Psoas muscle (tissue), 8 donors: ENCODE results near the gene GJB3. TPM values are rescaled to one million over a fixed set of nuclear protein-coding genes. Genes with fewer than 3 reads are reported as not detected.

Experiments
- ATAC-seq, 4 donors: fragments of 200-7000 bp; cut with Tn5 transposase; one replicate each; pipeline ENCODE4 v1.9.1; 2020; ENCODE audit warnings: moderate library complexity in 3 of 4, mild to moderate bottlenecking in 2 of 4
- DNase-seq, 2 donors: peaks; one replicate each; pipeline ENCODE4 v3.0.0-alpha.2; 2020
- H3K27ac ChIP-seq: fragments of 200-600 bp; one replicate; pipeline ENCODE4 v1.8.0; 2022
- H3K27me3 ChIP-seq, 3 donors: fragments of 200-600 bp in 1 of 3; one replicate each; pipeline versions ENCODE4 v1.6.1 to v1.8.0; 2013 to 2022; ENCODE audit warnings: low read length in 2 of 3, mild to moderate bottlenecking in 2 of 3, moderate library complexity in 1 of 3; ENCODE audit not compliant: insufficient read depth in 3 of 3
- H3K36me3 ChIP-seq, 2 donors: fragments of 200-600 bp in 1 of 2; one replicate each; pipeline versions ENCODE4 v1.6.1 to v1.8.0; 2013 to 2022; ENCODE audit warnings: low read depth in 1 of 2, mild to moderate bottlenecking in 1 of 2, moderate library complexity in 1 of 2; ENCODE audit not compliant: insufficient read depth in 1 of 2
- H3K4me1 ChIP-seq: fragments of 200-600 bp; one replicate; pipeline ENCODE4 v1.8.0; 2022
- H3K4me3 ChIP-seq: fragments of 200-600 bp; one replicate; pipeline ENCODE4 v1.8.0; 2022; ENCODE audit warnings: mild to moderate bottlenecking
- H3K9me3 ChIP-seq: fragments of 200-600 bp; one replicate; pipeline ENCODE4 v1.8.0; 2022
- WGBS, 3 donors: extraction: QIAGEN DNeasy Blood & Tissue Kit; methylation state at CpG; one replicate each; pipeline versions ENCODE4 v1.1.6 to v1.1.7; 2013; 5-methylcytosine and 5-hydroxymethylcytosine counted together
- intact Hi-C, 2 donors: fragments of 100-400 bp; cut with DNase I; formaldehyde crosslinking; loops; one replicate each; pipeline versions ENCODE4 v1.11.0 to v1.14.2; 2022
- polyA plus RNA-seq, 3 donors: library from polyadenylated mRNA; stranded (reverse); fragments of 200-250 nt; gene quantifications; one replicate each; pipeline ENCODE4 v1.2.3, GENCODE V29; 2013
- total RNA-seq, 4 donors: library from RNA; stranded (reverse); fragmentation: NEBNext Ultra II Directional in 2 of 4; extraction: Animal tissue kit (Norgen Biotek cat#: 25700) in 2 of 4; gene quantifications; one replicate each; pipeline versions ENCODE4 v1.2.1 to v1.2.4, GENCODE V29; 2021 to 2023
- TF ChIP-seq, protein P1 (sequence below): fragments of 200-600 bp; IDR thresholded peaks from one replicate; pipeline ENCODE4 v1.8.0; 2022; ENCODE audit warnings: antibody characterized with exemption
- donor health status: healthy with polysubstance abuse.
- donor health status: DM: no; HTN: no; CAD: no; lungs with moderate emphysema.
- donor health status: Bipolar disorder and iron deficiency.
- donor health status: healthy.
- donor health status: DM: yes; HTN: yes; CAD: no.
- donor health status: DM: no; HTN: no; CAD: no.
- donor health status: DM: no; HTN: no; CAD: no.
- donor health status: DM: yes; HTN: yes; CAD: no.

Gene GJB3
- total and polyA plus RNA-seq, 7 donors, result 0.03 TPM; not detected in 5

DNA sequence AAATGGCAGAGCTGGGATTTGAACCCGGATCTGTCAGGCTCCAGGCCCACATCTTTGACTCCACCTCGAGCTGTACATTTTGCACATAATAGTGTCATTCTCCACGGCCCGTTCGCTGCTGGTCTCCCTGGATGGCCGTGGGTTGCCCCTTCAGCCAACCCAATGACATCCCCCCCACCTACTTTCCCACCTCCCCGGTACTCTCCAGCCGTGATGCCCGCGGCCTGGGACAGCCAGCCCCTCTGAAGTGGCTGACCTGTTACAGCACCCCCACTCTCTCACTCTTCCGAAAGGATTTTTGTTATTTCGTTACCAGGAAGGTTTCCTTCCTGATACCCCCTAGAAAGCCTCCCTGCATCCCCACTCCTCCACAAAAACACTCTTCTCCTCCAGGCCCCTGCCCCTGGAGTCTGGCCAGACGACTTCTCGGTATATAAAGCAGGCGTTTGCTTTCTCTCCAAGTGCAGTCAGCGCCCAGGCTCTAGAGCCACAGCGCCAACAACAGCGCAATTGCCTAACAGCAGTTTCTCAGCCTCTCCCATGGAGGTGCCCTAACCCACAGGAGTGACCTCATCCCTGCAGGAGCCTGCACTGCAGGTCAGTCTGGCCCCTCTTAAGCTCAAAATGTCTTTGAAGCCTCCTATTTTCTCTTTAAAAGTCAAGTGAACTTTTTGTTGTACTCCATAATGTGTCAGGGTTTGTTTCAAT lies 40.7 kb upstream of the GJB3 start:
- no peak overlapping the region for H3K27ac ChIP-seq
- H3K36me3 ChIP-seq, result no peaks in the 10 kb centered on the region
- ATAC-seq, result no peak
- TF ChIP-seq, protein P1, sequence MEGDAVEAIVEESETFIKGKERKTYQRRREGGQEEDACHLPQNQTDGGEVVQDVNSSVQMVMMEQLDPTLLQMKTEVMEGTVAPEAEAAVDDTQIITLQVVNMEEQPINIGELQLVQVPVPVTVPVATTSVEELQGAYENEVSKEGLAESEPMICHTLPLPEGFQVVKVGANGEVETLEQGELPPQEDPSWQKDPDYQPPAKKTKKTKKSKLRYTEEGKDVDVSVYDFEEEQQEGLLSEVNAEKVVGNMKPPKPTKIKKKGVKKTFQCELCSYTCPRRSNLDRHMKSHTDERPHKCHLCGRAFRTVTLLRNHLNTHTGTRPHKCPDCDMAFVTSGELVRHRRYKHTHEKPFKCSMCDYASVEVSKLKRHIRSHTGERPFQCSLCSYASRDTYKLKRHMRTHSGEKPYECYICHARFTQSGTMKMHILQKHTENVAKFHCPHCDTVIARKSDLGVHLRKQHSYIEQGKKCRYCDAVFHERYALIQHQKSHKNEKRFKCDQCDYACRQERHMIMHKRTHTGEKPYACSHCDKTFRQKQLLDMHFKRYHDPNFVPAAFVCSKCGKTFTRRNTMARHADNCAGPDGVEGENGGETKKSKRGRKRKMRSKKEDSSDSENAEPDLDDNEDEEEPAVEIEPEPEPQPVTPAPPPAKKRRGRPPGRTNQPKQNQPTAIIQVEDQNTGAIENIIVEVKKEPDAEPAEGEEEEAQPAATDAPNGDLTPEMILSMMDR, result no peak
- no peak overlapping the region for H3K4me3 ChIP-seq
- no peaks in the 10 kb centered on the region for H3K9me3 ChIP-seq
- H3K4me1 ChIP-seq, result no peaks in the 10 kb centered on the region
- intact Hi-C loops, result loop anchor here (5.0 kb wide), 3 partner anchors 278 to 1108 kb away; no protein-coding TSS in a partner anchor
- no peak for DNase-seq
- WGBS, 3 donors, result 28 to 38% (median 28%) methylated on average over 17 to 18 of the region's 18 CpGs
- peaks cover 0 to 8% (median 2%) of the 10 kb centered on the region in 3 donors for H3K27me3 ChIP-seq

DNA sequence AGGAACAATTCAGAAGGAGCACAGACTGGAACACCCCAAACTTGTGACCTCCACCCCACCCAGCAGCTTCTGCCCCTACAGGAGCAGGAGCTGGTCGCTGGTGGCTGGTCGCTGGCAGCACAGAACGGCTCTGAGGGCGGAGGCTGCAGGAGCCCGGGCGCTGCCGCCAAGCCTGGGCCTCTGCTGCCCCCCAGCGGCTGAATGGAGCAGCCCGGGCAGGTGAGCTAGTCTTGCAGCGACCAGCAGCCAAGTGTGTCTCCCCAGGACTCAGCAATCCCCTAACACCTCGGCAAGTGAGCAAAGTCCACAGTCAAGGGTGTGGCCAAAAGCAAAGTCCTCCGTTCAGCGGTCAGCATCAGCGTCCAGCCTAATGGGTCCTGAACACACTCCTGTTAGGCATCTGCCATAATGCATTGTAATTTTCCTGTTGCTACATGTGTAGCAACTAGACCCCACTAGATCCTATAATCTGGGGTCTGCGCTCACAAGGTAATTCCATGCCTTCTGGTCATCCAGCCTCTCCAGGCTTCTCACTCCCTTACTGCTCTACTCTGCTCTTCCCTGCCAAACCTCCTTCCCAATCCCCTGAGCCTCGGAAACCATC lies 38.2 kb upstream of the GJB3 start:
- ATAC-seq, result peak; percentile 79 to 90 (median 87)
- no peaks in the 10 kb centered on the region for H3K36me3 ChIP-seq
- WGBS, 3 donors, result 12 to 17% (median 13%) methylated on average over 13 to 16 of the region's 16 CpGs
- H3K9me3 ChIP-seq, result no peaks in the 10 kb centered on the region
- intact Hi-C loops, result loop anchor here (5.0 kb wide), 3 partner anchors 280 to 1110 kb away; no protein-coding TSS in a partner anchor
- no peaks in the 10 kb centered on the region for H3K4me1 ChIP-seq
- peak; percentile 79 to 81 for DNase-seq
- TF ChIP-seq, protein P1, result peak; percentile 91
- peaks cover 0 to 21% (median under 1%) of the 10 kb centered on the region in 3 donors for H3K27me3 ChIP-seq
- no peak overlapping the region for H3K4me3 ChIP-seq
- no peak overlapping the region for H3K27ac ChIP-seq

DNA sequence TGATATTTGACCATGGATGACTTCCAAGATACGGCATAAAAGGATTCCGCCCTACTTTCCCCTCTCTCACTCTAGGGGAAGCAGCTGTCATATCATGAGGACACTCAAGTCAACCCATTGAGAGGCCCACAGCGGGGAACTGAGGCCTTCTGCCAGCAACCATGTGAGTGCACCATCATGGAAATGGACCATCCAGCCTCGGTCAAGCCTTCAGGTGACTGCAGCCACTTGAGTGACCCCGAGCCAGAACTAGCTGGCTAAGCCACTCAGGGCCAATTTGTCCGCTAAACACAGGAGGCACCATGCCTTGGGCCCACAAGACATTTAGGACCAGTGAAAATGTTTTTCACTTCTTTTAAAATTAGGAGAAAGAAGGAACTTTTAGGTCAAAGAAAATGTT lies 37.2 kb upstream of the GJB3 start:
- WGBS, 3 donors, result 73 to 83% (median 77%) methylated on average over 6 of the region's 6 CpGs
- peaks cover 0 to 21% (median 0%) of the 10 kb centered on the region in 3 donors for H3K27me3 ChIP-seq
- no peaks in the 10 kb centered on the region for H3K36me3 ChIP-seq
- H3K4me1 ChIP-seq, result no peaks in the 10 kb centered on the region
- no peaks in the 10 kb centered on the region for H3K9me3 ChIP-seq
- DNase-seq, result no peak
- no peak overlapping the region for H3K4me3 ChIP-seq
- TF ChIP-seq, protein P1, result no peak
- no peak overlapping the region for H3K27ac ChIP-seq
- ATAC-seq, result no peak
- intact Hi-C loops, result loop anchor here (5.0 kb wide), 3 partner anchors 281 to 1111 kb away; no protein-coding TSS in a partner anchor

DNA sequence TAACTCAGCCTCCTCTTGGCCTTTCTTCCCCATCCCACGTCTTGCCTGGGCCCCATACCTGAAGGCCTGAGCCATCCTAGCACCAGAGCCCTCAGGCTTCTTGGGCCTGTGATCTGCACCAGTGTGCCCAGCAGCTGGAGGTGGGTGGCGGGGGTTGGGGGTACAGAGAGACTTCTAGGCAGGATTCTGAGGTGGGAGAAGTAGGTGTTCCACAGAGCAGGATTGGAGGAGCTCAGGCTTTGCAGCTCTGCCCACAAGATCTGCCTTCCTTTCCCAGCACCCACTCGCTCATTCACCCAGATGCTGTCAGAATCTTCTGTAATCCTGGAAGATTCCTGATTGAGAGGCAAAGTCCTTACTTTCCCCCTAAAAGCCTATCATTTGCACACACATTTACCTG lies 36.2 kb upstream of the GJB3 start:
- no peak overlapping the region for H3K27ac ChIP-seq
- 72 to 83% (median 76%) methylated on average over 3 of the region's 3 CpGs for WGBS, 3 donors
- DNase-seq (no peak), ATAC-seq (no peak)
- H3K4me1 ChIP-seq, result no peaks in the 10 kb centered on the region
- TF ChIP-seq, protein P1, result no peak
- intact Hi-C loops, result loop anchor here (5.0 kb wide), 3 partner anchors 283 to 1113 kb away; no protein-coding TSS in a partner anchor
- no peaks in the 10 kb centered on the region for H3K36me3 ChIP-seq
- H3K9me3 ChIP-seq, result no peaks in the 10 kb centered on the region
- H3K27me3 ChIP-seq, result peaks cover 0 to 13% (median 0%) of the 10 kb centered on the region in 3 donors
- no peak overlapping the region for H3K4me3 ChIP-seq
